ENCODE measurements around the gene HFE.
A peak's percentile ranks its signal among the peaks of the same experiment; 100 is the strongest.
"Not testable (repeated sequence)": the region's sequence is repeated elsewhere in the genome, so short reads cannot be mapped to it uniquely, and the experiment has no call there.

HFE gene

DNA sequence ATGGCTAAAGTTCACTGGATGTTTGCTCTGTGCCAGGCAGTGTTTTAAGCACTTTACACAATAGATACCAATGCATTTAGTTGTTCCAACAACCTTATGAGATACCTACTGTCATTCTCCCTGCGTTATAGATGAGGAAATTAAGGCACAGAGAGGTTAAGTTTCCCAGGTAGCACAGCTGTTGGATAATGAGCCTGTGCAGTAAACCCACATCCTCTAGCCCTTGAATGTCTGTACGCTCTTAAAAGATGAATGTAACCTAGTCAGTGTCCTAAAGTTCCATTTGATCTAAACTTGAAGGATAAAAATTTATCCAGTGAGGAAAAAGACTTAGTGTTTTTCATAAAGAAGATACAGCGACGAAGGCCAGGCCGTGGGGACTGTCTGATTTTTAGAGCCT lies 28.0 kb downstream of the HFE start:
- no peak for DNase-seq

DNA sequence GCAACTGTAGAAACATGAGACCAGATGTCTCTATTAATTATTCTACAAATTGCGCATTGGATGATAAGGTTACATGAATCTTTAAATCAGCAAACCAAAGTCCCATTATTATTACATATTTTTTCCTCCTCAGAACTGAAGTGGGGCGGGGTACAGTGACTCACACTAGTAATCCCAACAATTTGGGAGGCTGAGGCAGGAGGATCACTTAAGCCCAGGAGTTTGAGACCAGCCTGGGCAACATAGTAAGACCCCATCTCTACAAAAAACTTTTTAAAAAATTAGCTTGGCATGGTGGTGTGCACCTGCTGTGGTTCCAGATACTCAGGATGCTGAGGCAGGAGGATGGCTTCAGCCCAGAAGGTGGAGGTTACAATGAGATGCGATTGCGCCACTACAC lies 29.0 kb downstream of the HFE start:
- no peak for DNase-seq

DNA sequence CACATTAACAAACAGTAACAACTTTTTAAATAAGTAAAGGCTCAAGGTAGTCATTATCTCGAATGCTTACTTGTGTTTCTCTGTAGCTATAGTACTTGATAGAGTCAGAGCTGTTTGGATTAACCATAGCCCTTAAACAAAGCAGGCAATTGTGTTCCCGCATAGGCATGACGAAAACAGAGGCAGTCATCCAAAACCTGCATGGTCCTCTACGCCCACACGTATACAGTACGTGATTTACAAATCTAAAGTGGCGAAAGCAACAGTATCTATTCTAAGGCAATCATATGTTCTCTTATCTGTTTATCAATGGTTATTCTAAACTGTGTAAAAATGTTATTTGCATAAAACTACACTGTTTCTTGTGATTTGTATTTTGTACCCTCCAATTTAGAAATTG lies 31.8 kb downstream of the HFE start:
- no peak for DNase-seq

DNA sequence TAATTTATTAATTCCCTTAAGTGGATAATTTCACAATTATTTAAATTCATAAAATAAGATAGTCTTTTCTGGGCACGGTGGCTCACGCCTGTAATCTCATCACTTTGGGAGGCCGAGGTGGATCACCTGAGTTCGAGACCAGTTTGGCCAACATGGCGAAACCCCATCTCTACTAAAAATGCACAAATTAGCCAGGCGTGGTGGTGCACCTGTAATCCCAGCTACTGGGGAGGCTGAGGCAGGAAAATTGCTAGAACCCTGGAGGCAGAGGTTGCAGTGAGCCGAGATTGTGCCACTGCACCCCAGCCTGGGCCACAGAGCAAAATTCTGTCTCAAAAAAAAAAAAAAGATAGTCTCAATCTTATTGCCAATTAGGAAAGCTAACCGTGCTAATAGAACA lies 32.9 kb downstream of the HFE start:
- DNase-seq = not testable (repeated sequence)

GRCh38 chr6:26120807-26121140 lies 33.5 kb downstream of the HFE start:
- DNase-seq = no peak

DNA sequence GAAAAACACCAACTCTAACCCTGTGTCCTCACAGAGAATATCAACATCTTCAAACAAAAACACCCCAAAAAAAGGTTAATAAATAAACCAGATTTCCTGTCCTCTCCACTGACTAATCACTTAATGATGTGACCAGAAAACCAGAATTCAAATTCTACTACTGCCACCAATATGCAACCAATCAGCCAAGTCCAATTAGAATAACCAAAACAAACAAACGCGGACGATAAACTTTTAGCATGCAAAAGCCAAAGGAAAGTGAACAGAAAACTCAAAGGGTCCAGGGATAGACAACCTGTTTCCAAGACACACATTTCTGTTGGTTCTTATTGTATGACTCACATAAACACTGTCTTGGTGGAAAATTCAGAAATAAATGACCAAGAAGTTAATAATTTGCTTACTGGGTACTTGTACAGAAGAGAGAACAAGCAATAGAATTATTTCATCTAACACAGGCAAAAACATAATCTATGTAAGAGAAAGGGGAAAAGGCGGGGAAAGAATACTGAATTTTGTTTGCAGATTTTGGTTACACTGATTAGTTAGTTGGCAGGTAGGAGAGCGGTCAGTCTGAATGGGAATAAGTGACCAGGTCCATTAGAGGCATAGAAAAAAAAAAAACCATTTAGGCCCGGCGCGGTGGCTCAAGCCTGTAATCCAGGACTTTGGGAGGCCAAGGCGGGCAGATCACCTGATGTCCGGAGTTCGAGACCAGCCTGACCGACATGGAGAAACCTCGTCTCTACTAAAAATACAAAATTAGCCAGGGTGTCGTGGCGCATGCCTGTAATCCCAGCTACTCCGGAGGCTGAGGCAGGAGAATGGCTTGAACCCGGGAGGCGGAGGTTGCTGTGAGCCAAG lies 34.1 kb downstream of the HFE start:
- no peak for DNase-seq

DNA sequence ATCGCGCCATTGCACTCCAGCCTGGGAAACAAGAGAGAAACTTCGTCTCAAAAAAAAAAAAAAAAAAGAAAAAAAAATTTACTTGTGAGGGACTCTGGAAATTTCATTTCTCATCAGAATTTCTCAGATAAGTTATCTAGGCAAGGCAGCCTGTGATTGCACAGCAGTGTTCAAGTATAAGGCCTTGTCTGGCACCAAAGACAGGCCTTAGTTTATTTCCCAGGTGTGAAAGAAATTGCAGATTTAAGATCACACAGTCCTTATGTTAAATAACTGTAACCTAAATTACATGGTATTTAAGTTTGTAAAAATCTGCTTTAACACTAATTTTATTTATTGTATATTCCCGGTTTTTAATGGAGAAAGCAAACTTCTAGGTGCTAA lies 34.8 kb downstream of the HFE start:
- DNase-seq = no peak

DNA sequence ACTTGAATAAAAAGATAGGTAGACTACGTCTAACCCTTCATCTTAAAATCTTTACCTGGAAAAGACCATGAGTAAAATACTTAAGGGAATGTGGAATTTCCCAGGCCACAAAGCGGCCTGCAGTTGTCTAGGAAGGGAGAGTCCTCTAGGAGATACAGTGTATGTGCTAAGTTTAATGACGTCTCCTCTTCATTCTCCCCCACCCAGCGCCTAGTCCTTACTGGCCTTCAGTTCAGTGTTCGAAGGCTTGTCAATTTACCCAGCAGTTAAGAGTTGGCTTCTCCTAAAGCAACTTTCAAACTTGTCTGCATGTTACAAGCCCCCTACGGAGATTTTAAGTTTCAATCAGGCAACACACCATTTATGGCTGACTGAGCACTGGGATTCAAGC lies 35.2 kb downstream of the HFE start:
- DNase-seq = peak; percentile 50 to 55

GRCh38 chr6:26122793-26123674 lies 35.8 kb downstream of the HFE start:
- DNase-seq = peak; percentile 97 to 99

GRCh38 chr6:26123675-26123946 lies 36.4 kb downstream of the HFE start:
- DNase-seq = no peak

- DNase-seq = peak; percentile 92 to 99
Observed at GRCh38 chr6:26123947-26124780, 36.9 kb downstream of the HFE start.

GRCh38 chr6:26124781-26125685 lies 37.8 kb downstream of the HFE start:
- DNase-seq = peak; percentile 13 to 33

- DNase-seq = peak in 1 of 2 experiments; percentile 39
Observed at GRCh38 chr6:26126394-26127235, 39.4 kb downstream of the HFE start.

DNA sequence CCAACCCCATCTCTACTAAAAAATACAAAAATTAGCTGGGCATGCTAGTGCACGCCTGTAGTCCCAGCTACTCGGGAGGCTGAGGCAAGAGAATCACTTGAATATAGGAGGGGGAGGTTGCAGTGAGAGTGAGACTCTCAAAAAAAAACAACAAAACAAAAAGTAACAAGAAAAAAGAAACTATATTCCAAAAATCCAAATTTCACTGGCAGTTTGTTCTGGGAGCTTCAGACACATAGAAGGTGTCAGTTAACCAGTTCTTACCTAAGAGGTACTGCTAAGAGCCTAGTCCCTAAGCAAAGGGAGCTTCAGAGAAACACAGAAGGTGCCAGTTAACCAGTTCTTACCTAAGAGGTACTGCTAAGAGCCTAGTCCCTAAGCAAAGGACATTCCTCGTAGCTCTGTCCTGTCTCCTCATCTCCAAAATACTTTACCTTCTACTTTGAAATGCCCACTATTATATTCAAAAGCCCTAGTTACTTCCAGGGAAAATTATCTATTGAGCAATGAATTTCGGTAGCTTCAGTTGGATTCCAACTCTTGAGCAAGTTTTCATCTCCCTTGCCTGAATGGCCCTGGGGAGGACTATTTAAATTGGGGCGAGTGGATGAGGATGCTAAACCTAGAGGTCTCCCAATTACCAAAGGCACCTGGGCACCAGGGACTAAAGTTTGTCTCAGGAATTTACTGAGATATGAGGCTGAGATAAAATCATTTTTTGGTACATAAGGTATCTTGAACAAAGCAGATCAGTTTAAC lies 41.0 kb downstream of the HFE start:
- no peak for DNase-seq

- DNase-seq = no peak
Observed at GRCh38 chr6:26129656-26130055, 42.4 kb downstream of the HFE start.

DNA sequence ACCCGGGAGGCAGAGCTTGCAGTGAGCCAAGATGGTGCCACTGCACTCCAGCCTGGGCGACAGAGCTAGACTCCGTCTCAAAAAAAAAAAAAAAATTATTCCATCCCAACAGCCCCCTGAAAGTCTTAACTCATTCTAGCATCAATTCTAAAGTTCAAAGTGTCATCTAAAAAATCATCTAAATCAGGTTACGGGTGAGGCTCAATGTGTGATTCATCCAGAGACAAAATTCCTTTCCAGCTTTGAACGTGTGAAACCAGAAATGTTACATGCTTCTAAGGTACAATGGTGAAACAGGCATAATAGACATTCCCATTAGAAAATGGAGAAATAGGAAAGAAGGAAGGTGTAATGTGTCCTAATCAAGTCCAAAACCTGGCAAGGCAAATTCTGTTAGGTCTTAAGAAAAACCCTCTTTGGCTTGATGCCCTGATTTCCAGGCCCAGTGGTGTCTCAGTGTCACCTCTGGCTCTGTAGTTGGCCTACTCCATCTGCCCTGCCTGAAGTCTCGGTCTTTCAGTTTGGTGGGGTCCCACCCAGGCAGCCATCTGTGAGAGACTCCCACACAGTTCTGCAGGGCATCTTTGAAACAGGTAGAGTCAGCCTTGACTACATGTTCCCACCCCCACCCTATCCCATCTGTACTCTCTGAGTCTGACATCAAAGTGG lies 43.5 kb downstream of the HFE start:
- no peak for DNase-seq

GRCh38 chr6:26131618-26132017 lies 44.4 kb downstream of the HFE start:
- DNase-seq = no peak

GRCh38 chr6:26133730-26134129 lies 46.5 kb downstream of the HFE start:
- DNase-seq = no peak

DNA sequence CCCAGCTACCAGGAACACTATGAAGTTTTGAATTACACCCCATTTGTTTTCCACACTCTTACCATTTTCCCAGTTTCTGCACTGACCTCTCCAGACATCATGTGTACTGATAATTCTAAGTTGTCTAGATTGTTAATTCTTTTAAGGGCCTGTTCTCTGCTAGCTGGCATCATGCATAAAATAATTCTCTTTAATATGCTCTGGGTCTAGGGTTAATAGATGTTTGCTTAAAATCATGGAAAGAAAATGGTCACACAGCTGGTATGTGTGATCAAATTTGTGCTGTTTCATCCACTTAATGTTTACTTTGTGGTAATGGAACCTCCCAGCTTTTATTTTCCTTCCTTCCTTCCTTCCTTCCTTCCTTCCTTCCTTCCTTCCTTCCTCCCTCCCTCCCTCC lies 49.1 kb downstream of the HFE start:
- no peak for DNase-seq

Measured in NCI-H524 (cell line).